Tibial nerve (tissue), 4 donors: ENCODE measurements around the gene DMPK.

Source experiments
- CTCF ChIP-seq, 5 experiments: fragments of 200-600 bp in 3 of 5; fragments of 450-650 bp in 2 of 5; sonication (generic) in 3 of 5; IDR thresholded peaks; one replicate each; pipeline ENCODE4 v1.5.1; 2016 to 2019; ENCODE audit warnings: antibody characterized with exemption in 5 of 5, mild to moderate bottlenecking in 3 of 5, moderate library complexity in 2 of 5
- EP300 ChIP-seq, 2 donors: sonication (generic); formaldehyde crosslinking; IDR thresholded peaks; one replicate each; pipeline ENCODE4 v1.6.1; 2017; ENCODE audit warnings: antibody characterized with exemption in 2 of 2, mild to moderate bottlenecking in 1 of 2
- POLR2A ChIP-seq, 2 donors: fragments of 450-650 bp; IDR thresholded peaks; one replicate each; pipeline ENCODE4 v1.6.1; 2017; ENCODE audit warnings: antibody characterized with exemption in 2 of 2, mild to moderate bottlenecking in 2 of 2, moderate library complexity in 2 of 2

- TF ChIP-seq EP300 (IDR thresholded peaks at IDR 0.05), result no peak
- no peak for TF ChIP-seq CTCF (IDR thresholded peaks at IDR 0.05)
- no peak for TF ChIP-seq POLR2A (IDR thresholded peaks at IDR 0.05)
Measured at GRCh38 chr19:45762870-45763631, 19.2 kb downstream of the DMPK start.
